ENCODE data around the gene OPCML.

Gene OPCML

DNA sequence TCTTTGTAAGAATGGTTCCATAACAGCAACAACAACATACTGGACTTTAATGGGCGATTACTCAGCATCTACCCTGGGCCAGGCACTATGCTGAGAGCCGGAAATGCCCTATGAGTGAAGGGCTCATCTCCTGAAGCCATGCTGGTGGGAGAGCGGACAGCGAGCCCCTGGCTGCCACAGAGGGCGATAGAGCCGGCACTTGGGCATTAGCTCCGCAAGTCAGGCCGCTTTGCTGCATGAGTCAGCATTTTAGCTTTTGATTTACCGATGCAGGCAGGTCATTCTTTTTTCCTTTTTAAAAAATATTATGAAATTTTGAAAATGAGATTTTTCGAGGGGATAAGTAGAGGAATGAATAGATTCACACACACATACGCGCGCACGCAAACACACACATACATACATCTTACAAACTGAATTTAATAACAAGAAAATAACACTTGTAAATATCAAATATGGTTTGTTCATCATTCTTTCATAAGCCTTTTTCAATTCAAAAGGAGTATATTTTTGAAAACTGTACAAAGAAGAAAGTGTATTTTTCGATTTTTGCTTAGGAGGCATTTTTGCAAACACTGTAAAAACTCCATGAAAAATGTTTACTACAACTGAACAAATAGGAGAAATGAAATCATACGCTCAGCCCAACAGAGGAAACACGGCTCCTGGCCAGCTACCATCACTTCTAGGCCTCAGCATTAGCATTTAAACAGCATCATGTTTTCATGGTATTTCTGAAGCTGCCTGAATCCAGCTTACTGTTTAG is 667.3 kb downstream of the OPCML start:
- TF ChIP-seq, protein P1, sequence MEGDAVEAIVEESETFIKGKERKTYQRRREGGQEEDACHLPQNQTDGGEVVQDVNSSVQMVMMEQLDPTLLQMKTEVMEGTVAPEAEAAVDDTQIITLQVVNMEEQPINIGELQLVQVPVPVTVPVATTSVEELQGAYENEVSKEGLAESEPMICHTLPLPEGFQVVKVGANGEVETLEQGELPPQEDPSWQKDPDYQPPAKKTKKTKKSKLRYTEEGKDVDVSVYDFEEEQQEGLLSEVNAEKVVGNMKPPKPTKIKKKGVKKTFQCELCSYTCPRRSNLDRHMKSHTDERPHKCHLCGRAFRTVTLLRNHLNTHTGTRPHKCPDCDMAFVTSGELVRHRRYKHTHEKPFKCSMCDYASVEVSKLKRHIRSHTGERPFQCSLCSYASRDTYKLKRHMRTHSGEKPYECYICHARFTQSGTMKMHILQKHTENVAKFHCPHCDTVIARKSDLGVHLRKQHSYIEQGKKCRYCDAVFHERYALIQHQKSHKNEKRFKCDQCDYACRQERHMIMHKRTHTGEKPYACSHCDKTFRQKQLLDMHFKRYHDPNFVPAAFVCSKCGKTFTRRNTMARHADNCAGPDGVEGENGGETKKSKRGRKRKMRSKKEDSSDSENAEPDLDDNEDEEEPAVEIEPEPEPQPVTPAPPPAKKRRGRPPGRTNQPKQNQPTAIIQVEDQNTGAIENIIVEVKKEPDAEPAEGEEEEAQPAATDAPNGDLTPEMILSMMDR (IDR thresholded peaks at IDR 0.05; ENCODE audit: borderline replicate concordance, insufficient read depth, low read depth, low read length) = no peak
- H3K4me3 ChIP-seq (ENCODE audit: low read depth, low read length) = no peak overlapping the region

DNA sequence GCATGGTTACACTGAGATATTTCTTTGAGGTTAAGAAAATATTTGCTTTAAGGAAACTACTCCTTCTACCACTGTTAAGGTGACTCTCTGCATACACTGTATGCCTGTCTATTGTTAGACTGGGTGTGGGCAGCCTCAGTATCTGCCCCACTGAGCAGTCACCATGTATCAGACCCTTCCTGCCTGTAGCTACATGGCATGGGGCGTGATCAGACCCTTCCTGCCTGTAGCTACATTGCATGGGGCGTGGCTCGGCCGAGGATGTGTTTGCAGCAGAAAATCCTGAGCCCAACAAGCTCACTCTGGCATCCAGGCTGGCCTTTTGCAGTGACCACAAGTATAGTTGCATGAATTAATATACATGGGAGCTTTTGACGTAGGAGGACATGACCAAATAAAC is 669.4 kb downstream of the OPCML start:
- TF ChIP-seq, protein P1 (IDR thresholded peaks at IDR 0.05; ENCODE audit: borderline replicate concordance, insufficient read depth, low read depth, low read length) = no peak
- H3K4me3 ChIP-seq (ENCODE audit: low read depth, low read length) = no peak overlapping the region

DNA sequence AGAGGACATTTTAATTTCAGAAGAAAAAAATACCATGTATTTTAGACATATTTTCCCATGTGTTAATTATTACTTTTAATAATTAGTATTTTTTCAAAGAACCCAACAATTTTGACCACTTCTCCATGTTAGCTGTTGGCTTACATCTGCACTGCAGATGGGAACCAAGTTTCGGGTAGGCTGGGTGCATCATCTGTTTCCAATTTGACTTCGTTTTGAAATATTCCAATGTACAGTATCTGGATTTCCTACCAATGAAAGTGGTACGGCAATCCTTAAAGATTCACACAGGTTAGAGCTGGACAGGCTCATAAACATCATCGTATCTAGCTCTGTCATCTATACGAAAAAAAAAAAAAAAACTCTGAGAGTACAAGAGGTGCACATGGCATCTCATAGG is 670.2 kb downstream of the OPCML start:
- TF ChIP-seq, protein P1 (IDR thresholded peaks at IDR 0.05; ENCODE audit: borderline replicate concordance, insufficient read depth, low read depth, low read length) = no peak
- H3K4me3 ChIP-seq (ENCODE audit: low read depth, low read length) = no peak overlapping the region

- TF ChIP-seq, protein P1 (IDR thresholded peaks at IDR 0.05; ENCODE audit: borderline replicate concordance, insufficient read depth, low read depth, low read length) = no peak
Measured at GRCh38 chr11:132859306-132859705, 673.0 kb downstream of the OPCML start.

GRCh38 chr11:132858223-132858622 is 674.1 kb downstream of the OPCML start:
- no peak overlapping the region for H3K4me3 ChIP-seq (ENCODE audit: low read depth, low read length)
- TF ChIP-seq, protein P1 (IDR thresholded peaks at IDR 0.05; ENCODE audit: borderline replicate concordance, insufficient read depth, low read depth, low read length) = no peak

More at GRCh38 chr11:132859306-132859705, 673.0 kb downstream of the OPCML start:
- H3K4me3 ChIP-seq (ENCODE audit: low read depth, low read length) = no peak overlapping the region

GRCh38 chr11:132856032-132856431 is 676.3 kb downstream of the OPCML start:
- TF ChIP-seq, protein P1 (IDR thresholded peaks at IDR 0.05; ENCODE audit: borderline replicate concordance, insufficient read depth, low read depth, low read length) = no peak
- H3K4me3 ChIP-seq (ENCODE audit: low read depth, low read length) = no peak overlapping the region

DNA sequence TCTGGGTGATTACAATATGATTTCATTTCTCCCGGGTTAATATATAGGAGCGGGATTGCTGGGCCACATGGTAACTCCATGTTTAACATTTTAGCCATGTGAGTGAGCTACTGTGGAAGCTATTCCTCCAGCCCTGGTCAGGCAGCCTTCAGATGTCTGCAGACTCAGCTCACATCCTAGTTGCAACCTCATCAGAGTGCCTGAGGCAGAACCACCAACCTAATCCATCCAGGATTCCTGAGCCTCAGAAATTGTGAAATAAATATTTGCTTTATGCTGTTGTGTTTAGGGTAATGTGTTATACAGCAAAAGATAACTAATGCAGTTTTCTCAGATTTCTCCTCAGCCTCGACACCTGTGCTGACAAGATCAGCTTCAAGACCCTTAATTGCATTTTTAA is 676.8 kb downstream of the OPCML start:
- no peak overlapping the region for H3K4me3 ChIP-seq (ENCODE audit: low read depth, low read length)
- TF ChIP-seq, protein P1 (IDR thresholded peaks at IDR 0.05; ENCODE audit: borderline replicate concordance, insufficient read depth, low read depth, low read length) = no peak
